Activated CD4-positive, alpha-beta memory T cell treated with anti-CD3 and anti-CD28 coated beads for 36 hours (primary cell): Measurements from ENCODE around the gene PEX11A. TPM values are rescaled to one million over a fixed set of nuclear protein-coding genes. Genes with fewer than 3 reads are reported as not detected.

Source experiments
- CTCF ChIA-PET: fragments of 350-600 bp; sonication (Branson Sonifier 250); formaldehyde crosslinking; loops from one replicate; lab custom pipeline; 2021; ENCODE audit warnings: antibody characterized with exemption, inconsistent platforms; lab: Charles Lee
- POLR2A ChIA-PET: fragments of 350-600 bp; sonication (Branson Sonifier 250); formaldehyde crosslinking; loops from one replicate; lab custom pipeline; 2021; ENCODE audit warnings: antibody characterized with exemption; lab: Charles Lee
- DNase-seq: peaks from one replicate; pipeline ENCODE4 v3.0.0-alpha.2; 2020
- H3K27ac Mint-ChIP-seq: one replicate; pipeline ENCODE4 v1.8.0; 2021; ENCODE audit warnings: mixed read lengths
- H3K27me3 Mint-ChIP-seq: one replicate; pipeline ENCODE4 v1.8.0; 2021; ENCODE audit warnings: mixed read lengths
- H3K36me3 Mint-ChIP-seq: one replicate; pipeline ENCODE4 v1.8.0; 2021; ENCODE audit warnings: mixed read lengths
- H3K4me1 Mint-ChIP-seq: one replicate; pipeline ENCODE4 v1.8.0; 2021; ENCODE audit warnings: low read depth, mixed read lengths
- H3K4me3 Mint-ChIP-seq: one replicate; pipeline ENCODE4 v1.8.0; 2021; ENCODE audit warnings: mild to moderate bottlenecking, mixed read lengths
- H3K9me3 Mint-ChIP-seq: one replicate; pipeline ENCODE4 v1.8.0; 2021; ENCODE audit warnings: mixed read lengths
- intact Hi-C: fragments of 100-400 bp; cut with micrococcal nuclease; formaldehyde crosslinking; loops from one replicate; pipeline ENCODE4 v1.15.1; 2023
- total RNA-seq, 2 experiments: library from RNA; stranded (reverse); gene quantifications; one replicate each; pipeline ENCODE4 v1.2.3, GENCODE V29; 2021

Gene PEX11A
- total RNA-seq, 2 experiments from 2014 or later = 2.9 to 3.1 TPM

DNA sequence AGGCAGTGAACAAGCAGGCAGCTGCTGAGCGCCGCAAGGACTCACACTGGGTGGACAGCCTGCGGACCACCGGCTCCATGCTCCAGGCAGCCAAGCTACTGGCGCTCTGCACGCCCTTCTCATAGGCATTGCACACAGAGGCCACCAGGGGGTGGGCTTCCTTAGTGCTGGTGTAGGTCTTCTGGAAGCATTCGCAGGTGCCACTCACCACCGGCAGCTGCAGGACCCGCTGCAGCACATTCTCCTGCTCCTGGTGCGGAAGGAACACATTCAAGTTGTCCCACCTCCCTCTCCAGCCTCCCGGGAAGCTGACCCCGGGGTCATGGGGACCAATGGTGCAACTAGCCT lies 17.4 kb downstream of the PEX11A start:
- ChIA-PET POLR2A (no interaction called here), CTCF (interaction anchor here (0.6 to 1.7 kb wide), 9 partner anchors 11 to 410 kb away, joined by 3 to 9 read pairs (median 3); no protein-coding TSS in a partner anchor)
- H3K9me3 Mint-ChIP-seq = no peaks in the 10 kb centered on the region
- no peaks in the 10 kb centered on the region for H3K4me1 Mint-ChIP-seq
- no peak overlapping the region for H3K4me3 Mint-ChIP-seq
- H3K27ac Mint-ChIP-seq = no peak overlapping the region
- DNase-seq = peak; percentile 31
- H3K27me3 Mint-ChIP-seq = peaks cover 2% of the 10 kb centered on the region
- intact Hi-C loops = no loop called here
- no peaks in the 10 kb centered on the region for H3K36me3 Mint-ChIP-seq

DNA sequence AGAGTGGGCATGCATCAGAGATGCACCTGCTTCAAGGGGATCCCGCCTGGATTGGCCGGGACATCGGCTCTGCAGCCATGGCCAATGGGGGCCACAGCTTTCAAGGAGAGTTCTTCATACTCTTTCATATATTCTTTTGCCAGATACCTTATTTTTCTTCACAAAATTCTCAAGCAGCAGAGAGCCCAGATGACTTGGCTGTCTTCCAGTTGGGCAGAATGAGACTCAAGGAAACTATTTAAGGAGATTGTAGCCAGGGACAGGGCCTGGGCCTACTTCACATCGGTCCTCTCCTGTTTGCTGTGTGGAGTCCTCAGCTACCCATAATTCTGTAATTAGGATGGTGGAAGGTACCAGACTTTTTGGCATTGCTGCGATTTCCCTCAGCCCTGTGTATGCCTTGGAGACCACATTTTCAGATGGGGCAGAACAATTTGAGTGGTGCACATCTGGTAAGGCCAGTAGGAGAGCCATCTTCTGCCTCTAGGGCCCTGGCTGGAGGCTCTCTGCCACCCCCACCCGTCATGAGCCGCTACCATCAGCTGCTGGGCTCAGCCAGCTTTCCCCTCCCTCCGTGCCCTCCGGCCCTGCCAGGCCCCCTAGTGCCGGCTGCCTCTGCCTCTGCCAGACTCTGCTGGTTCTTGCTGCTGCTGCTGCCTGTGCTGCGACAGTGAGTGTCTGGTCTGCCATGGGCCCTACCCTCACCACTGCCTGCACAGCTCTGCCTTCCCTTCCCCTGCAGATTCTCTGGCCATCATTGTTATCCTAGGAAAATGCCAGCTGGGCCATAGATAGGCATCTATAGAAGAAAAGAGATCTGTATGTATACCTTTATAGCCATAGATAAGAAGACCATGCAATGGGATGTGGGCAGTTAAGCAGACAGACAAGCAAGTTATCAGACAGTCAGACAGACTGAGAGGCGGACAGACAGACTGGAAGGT lies 18.1 kb downstream of the PEX11A start:
- H3K27me3 Mint-ChIP-seq = peaks cover 2% of the 10 kb centered on the region
- H3K4me3 Mint-ChIP-seq = no peak overlapping the region
- ChIA-PET POLR2A (no interaction called here), CTCF (interaction anchor here (1.0 to 1.7 kb wide), 5 partner anchors 11 to 202 kb away, joined by 3 to 9 read pairs (median 3); no protein-coding TSS in a partner anchor)
- intact Hi-C loops = no loop called here
- no peak overlapping the region for H3K27ac Mint-ChIP-seq
- no peaks in the 10 kb centered on the region for H3K36me3 Mint-ChIP-seq
- DNase-seq = no peak
- no peaks in the 10 kb centered on the region for H3K9me3 Mint-ChIP-seq
- H3K4me1 Mint-ChIP-seq = no peaks in the 10 kb centered on the region

DNA sequence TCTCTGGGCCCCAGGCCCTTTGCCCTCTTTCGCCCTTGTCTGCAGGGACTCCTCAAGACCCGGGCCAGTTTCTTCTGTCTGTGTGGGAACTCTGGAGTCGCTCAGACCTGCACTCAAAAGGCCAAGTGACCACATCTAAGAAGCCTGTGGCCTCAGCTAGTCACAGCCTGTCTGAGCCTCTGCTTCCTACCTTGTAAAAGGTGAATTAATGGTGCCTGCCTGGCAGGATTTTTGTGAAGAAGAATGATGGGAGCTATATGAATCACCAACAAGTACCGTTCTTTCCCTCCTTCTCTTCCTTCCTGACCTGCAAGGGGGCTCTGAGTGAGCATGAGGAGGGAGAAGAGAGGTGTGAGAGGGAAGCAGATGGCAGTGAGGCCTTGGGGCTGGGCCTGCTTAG lies 18.9 kb downstream of the PEX11A start:
- no peak overlapping the region for H3K4me3 Mint-ChIP-seq
- POLR2A ChIA-PET = no interaction called here
- intact Hi-C loops = no loop called here
- peaks cover 2% of the 10 kb centered on the region for H3K27me3 Mint-ChIP-seq
- DNase-seq = no peak
- H3K9me3 Mint-ChIP-seq = no peaks in the 10 kb centered on the region
- CTCF ChIA-PET = interaction anchor here (0.7 to 1.4 kb wide), 2 partner anchors 10 to 84 kb away, joined by 3 read pairs; no protein-coding TSS in a partner anchor
- no peaks in the 10 kb centered on the region for H3K36me3 Mint-ChIP-seq
- H3K4me1 Mint-ChIP-seq = no peaks in the 10 kb centered on the region
- H3K27ac Mint-ChIP-seq = no peak overlapping the region

DNA sequence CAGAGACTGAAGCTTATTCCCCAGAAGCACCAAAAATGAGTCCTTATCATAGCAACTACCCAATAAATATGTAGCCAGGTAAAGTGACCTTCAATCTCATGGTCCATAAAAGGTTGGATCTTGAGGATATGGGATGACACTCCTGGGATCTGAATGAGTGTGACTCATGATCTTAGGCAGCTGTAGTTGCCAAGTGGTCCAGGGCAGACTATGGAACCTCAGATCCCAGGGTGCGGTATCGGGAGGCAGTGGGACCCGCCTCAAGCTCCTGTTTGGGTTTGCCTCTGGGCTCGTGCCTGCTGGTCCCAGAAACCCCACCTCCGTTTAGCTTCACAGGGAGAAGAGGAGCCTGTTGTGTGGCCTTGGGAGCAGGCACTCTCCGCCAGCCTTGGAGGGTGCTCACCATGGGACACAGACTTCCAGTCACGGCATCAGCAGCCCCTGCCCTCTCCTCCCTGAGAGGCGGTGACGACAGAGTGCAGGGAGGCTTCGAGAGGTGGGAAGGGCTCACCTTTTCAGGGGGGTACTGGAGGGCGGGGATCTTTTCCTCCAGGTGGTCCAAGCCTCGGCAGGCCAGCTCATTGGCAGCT lies 19.5 kb downstream of the PEX11A start:
- no peak overlapping the region for H3K4me3 Mint-ChIP-seq
- H3K4me1 Mint-ChIP-seq = no peaks in the 10 kb centered on the region
- no peaks in the 10 kb centered on the region for H3K9me3 Mint-ChIP-seq
- no peak overlapping the region for H3K27ac Mint-ChIP-seq
- DNase-seq = no peak
- ChIA-PET POLR2A (no interaction called here), CTCF (interaction anchor here (0.7 to 1.4 kb wide), 2 partner anchors 10 to 84 kb away, joined by 3 read pairs; no protein-coding TSS in a partner anchor)
- intact Hi-C loops = no loop called here
- no peaks in the 10 kb centered on the region for H3K36me3 Mint-ChIP-seq
- H3K27me3 Mint-ChIP-seq = peaks cover 2% of the 10 kb centered on the region

DNA sequence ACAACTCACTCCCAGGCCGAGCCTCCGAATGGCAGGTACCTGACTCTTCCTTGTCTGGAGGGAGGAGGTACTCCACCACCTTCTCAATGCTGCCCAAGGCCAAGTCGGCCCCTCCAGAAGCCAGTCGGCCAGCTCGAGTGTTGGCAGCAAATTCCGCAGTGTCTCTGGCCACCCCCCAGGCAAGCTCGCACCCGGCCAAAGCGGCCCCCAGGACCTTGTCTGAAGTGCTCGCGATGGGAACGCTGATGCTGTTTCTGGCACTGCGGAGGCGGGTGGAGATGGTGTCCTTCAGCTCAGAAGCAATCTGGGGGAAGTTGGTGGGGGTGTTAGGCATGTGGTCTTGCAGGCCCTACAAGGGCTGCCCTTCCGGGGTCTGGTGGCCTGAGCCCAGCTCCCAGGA lies 20.6 kb downstream of the PEX11A start:
- H3K4me3 Mint-ChIP-seq = no peak overlapping the region
- ChIA-PET POLR2A (no interaction called here), CTCF (no interaction called here)
- H3K4me1 Mint-ChIP-seq = peaks cover 1% of the 10 kb centered on the region
- no peak for DNase-seq
- intact Hi-C loops = no loop called here
- H3K27me3 Mint-ChIP-seq = peaks cover 1% of the 10 kb centered on the region
- H3K27ac Mint-ChIP-seq = no peak overlapping the region
- no peaks in the 10 kb centered on the region for H3K9me3 Mint-ChIP-seq
- no peaks in the 10 kb centered on the region for H3K36me3 Mint-ChIP-seq

DNA sequence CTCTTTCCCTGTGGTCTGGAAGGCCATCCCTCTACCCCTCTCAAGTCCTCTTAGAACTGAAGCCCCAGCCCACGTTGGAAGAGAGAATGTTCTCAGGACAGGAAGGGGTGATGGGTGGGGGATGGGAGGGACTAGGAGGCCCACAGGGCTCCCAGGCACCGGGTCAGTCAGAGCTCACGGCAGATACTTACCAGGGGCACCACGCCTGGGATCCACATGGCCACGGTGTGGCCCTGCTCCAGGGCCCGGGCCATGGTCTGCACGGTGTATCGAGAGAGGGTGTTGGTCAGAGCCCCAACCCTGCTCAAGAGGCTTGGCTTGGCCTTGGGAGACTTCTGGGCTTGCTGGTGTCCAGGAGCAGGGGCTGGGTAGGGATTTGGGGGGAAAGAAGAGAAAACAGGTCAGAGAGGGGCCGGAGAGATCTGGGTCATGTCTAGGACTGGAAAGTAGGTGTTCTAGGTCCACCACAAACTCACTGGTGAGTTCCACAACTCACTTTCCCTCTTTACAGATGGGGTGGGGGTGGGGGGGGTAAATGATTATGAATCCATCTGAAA lies 21.2 kb downstream of the PEX11A start:
- no peak overlapping the region for H3K4me3 Mint-ChIP-seq
- H3K9me3 Mint-ChIP-seq = no peaks in the 10 kb centered on the region
- ChIA-PET CTCF (no interaction called here), POLR2A (no interaction called here)
- H3K27me3 Mint-ChIP-seq = peaks cover 7% of the 10 kb centered on the region
- no peak overlapping the region for H3K27ac Mint-ChIP-seq
- H3K4me1 Mint-ChIP-seq = peaks cover 4% of the 10 kb centered on the region
- intact Hi-C loops = no loop called here
- DNase-seq = no peak
- H3K36me3 Mint-ChIP-seq = no peaks in the 10 kb centered on the region

DNA sequence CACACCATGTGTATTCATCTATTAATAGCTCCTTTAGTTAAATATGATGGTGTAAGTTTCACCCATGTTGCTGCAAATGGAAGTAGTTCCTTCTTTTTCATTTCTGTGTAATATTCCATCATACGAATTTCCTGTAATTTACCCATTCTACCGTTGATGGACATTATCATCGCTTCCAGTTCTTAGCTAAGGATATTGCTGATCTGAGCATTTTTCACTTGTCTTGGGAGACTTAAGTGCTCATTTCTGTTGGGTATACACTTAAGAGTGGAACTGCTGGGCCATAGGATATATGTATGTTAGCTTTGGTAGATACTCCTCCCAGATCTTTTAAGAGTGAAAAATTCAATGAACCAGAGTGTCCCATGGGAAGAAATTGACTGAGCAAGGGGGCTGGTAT lies 22.4 kb downstream of the PEX11A start:
- Mint-ChIP-seq H3K4me1 (peaks cover 4% of the 10 kb centered on the region), H3K9me3 (no peaks in the 10 kb centered on the region), H3K4me3 (no peak overlapping the region), H3K36me3 (no peaks in the 10 kb centered on the region), H3K27me3 (peaks cover 11% of the 10 kb centered on the region), H3K27ac (no peak overlapping the region)
- ChIA-PET POLR2A (no interaction called here), CTCF (no interaction called here)
- intact Hi-C loops = no loop called here
- no peak for DNase-seq

DNA sequence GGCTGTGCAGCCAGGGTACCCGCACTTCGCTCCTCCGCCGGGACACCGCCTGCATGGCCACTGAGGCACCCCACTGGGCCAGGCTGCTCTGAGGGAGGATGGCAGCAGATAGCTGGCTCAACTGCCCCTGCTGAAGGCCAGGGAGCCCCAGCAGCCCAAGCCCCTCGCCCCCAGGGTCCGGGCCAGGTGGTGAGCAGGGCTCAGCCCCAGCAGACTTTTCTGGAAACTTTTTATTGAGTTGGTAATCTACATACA lies 22.9 kb downstream of the PEX11A start:
- Mint-ChIP-seq H3K36me3 (no peaks in the 10 kb centered on the region), H3K9me3 (no peaks in the 10 kb centered on the region), H3K27me3 (peaks cover 11% of the 10 kb centered on the region), H3K27ac (no peak overlapping the region), H3K4me1 (peaks cover 4% of the 10 kb centered on the region), H3K4me3 (no peak overlapping the region)
- intact Hi-C loops = no loop called here
- POLR2A ChIA-PET = no interaction called here
- no peak for DNase-seq
- CTCF ChIA-PET = interaction anchor here (0.5 kb wide), 1 partner anchor 87 kb away, joined by 3 read pairs; no protein-coding TSS in a partner anchor

DNA sequence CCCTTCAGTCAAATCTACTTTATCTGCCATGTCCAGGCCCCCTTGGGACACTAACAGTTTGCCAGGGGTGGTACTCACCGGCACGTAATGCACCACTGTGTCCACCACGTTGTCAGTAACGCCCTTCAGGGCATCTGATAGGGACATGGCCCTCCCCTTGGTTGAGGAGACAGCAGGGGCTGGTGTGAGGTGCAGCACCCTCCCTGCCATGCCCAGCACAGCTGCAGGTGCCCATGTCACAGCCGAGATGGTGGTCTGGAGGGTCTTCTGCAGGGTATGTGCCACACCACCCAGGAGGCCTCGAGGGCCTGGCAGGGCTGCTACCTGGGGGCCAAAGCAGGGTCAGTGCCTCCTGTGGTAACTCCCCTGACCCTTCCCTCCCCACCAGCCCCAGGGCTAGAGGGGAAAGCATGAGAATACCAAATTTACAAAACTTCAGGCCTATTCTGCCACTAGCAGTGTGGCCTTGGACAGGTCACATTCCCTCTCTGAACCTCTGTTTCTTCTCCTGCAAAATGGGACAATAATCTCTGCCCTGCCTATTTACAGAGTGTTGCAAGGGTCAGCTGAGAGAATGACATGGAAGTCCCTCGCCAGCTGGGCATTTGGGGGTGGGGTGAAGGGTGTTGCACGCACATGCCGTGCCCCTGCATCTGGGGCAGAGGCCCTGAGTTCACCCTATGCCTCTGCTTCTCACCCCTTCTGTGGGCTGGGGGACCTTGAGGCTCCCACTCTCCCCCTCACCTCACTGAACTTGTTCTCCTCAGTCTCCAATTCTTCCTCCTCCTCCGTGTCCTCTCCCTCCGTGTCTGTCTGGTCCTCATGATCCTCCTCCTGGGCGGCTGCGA lies 23.5 kb downstream of the PEX11A start:
- intact Hi-C loops = no loop called here
- ChIA-PET POLR2A (no interaction called here), CTCF (interaction anchor here (0.5 kb wide), 1 partner anchor 87 kb away, joined by 3 read pairs; no protein-coding TSS in a partner anchor)

DNA sequence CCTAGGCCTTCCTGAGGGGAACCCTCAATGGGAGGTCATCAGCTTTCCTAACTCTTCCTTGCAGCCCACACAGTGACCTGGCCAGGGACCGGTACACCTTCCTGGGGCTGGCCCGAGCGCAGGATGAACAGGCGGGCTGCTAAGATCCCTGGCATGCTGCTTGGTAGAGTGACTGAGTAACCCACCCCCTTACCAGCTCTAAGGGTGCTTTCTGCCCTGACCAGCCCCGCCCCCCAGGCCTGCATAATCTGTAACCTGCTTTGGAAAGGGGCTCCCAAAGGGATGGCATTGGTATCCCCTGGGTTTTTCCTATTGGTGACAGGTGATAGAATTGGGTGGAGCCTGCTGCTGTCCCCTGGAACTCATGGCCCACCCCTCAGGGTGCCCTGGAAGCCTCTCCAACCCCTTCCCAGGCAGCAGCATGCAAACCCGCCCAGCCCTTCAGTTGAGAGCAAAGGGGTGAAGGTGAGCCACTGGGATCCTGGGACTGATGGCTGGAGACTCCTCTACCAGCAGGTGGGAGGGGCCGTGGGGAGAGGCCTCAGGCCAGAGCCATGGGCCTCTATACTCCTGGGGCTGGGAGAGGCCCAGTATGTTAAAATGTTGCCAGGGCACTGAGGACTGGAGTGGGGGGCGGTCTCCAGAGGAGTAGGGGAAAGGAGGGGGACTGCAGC lies 24.2 kb downstream of the PEX11A start:
- ChIA-PET POLR2A (no interaction called here), CTCF (interaction anchor here (0.5 kb wide), 1 partner anchor 623 kb away, joined by 3 read pairs; no protein-coding TSS in a partner anchor)
- H3K9me3 Mint-ChIP-seq = no peaks in the 10 kb centered on the region
- H3K27me3 Mint-ChIP-seq = peaks cover 15% of the 10 kb centered on the region
- no peaks in the 10 kb centered on the region for H3K36me3 Mint-ChIP-seq
- H3K4me3 Mint-ChIP-seq = no peak overlapping the region
- H3K4me1 Mint-ChIP-seq = peaks cover 4% of the 10 kb centered on the region
- intact Hi-C loops = no loop called here
- no peak for DNase-seq
- H3K27ac Mint-ChIP-seq = no peak overlapping the region

More for the DNA sequence above, 23.5 kb downstream of the PEX11A start:
- Mint-ChIP-seq H3K36me3 (no peaks in the 10 kb centered on the region), H3K4me3 (no peak overlapping the region), H3K4me1 (peaks cover 4% of the 10 kb centered on the region), H3K27me3 (peaks cover 15% of the 10 kb centered on the region), H3K27ac (no peak overlapping the region), H3K9me3 (no peaks in the 10 kb centered on the region)
- DNase-seq = no peak

DNA sequence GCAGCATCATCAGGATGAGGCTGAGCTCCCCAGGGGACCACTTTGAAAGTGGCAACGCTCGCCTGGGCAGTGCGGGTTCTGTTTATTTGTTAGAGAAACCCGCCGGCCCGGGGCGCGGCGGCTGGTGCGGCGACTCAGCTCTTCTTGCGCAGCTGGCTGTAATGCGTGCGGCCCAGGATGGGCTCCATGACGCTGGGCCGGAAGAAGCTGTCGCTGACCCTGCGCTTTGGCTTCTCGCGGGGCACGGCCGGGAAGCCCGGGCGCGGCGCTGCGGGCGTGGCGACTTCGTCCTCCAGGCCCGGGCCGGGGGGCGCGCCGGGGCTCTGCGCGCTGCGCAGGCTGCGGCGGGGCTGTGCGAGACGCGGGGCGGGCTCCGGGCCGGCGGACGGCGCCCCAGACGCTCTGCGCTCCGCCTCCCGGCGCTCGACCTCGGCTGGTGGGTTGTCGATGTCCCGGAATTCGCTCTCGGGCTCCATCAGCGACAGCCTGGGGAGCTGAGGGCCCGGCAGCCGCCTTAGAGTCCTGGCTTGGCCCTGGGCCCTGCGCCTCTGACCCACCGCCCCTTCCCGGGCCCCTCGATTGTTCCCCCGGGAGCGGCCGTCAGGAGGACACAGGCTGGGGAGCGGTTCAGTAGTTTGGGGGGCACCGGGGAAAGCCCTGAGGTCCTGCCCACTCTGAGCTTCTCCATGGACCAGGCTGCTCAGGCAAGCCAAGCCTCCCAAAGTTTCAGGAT lies 24.9 kb downstream of the PEX11A start:
- H3K4me1 Mint-ChIP-seq = peaks cover 4% of the 10 kb centered on the region
- CTCF ChIA-PET = no interaction called here
- H3K36me3 Mint-ChIP-seq = no peaks in the 10 kb centered on the region
- POLR2A ChIA-PET = no interaction called here
- no peaks in the 10 kb centered on the region for H3K9me3 Mint-ChIP-seq
- H3K4me3 Mint-ChIP-seq = no peak overlapping the region
- peak; percentile 31 for DNase-seq
- intact Hi-C loops = no loop called here
- peaks cover 15% of the 10 kb centered on the region for H3K27me3 Mint-ChIP-seq
- no peak overlapping the region for H3K27ac Mint-ChIP-seq
